OCI-LY1 (cell line): ENCODE data around the gene LBX2.

Source experiments
- H2AFZ ChIP-seq: fragments of 200-600 bp; sonication (generic), shearing (Covaris generic); 2 replicates; pipeline ENCODE4 v1.6.0; 2014; ENCODE audit warnings: antibody characterized with exemption, mild to moderate bottlenecking, low read length
- H3F3A ChIP-seq: fragments of 200-600 bp; sonication (generic), shearing (Covaris generic); 2 replicates; pipeline ENCODE4 v1.6.0; 2014; ENCODE audit warnings: mild to moderate bottlenecking, antibody characterized with exemption, low read length, moderate library complexity; ENCODE audit not compliant: insufficient read depth
- H3K27ac ChIP-seq: fragments of 200-600 bp; sonication (generic); 2 replicates; pipeline ENCODE4 v1.5.1; 2014; ENCODE audit warnings: low read length, mixed run types, mild to moderate bottlenecking, low read depth; ENCODE audit not compliant: poor library complexity, severe bottlenecking
- H3K27me3 ChIP-seq: fragments of 200-600 bp; sonication (generic); 2 replicates; pipeline ENCODE4 v1.6.0; 2014; ENCODE audit warnings: antibody characterized with exemption, mild to moderate bottlenecking, low read length, moderate library complexity; ENCODE audit not compliant: insufficient read depth
- H3K36me3 ChIP-seq: fragments of 200-600 bp; sonication (generic); 2 replicates; pipeline ENCODE4 v1.6.1; 2014; ENCODE audit warnings: mild to moderate bottlenecking, antibody characterized with exemption, low read length, moderate library complexity, mixed read lengths; ENCODE audit not compliant: insufficient read depth
- H3K4me1 ChIP-seq: fragments of 200-600 bp; sonication (generic); 2 replicates; pipeline ENCODE4 v1.5.1; 2014; ENCODE audit warnings: mild to moderate bottlenecking, low read length, moderate library complexity; ENCODE audit not compliant: insufficient read depth, severe bottlenecking
- H3K4me2 ChIP-seq: fragments of 200-600 bp; sonication (generic), shearing (Covaris generic); 2 replicates; pipeline ENCODE4 v1.6.1; 2014; ENCODE audit warnings: low read length
- H3K4me3 ChIP-seq: fragments of 200-600 bp; sonication (generic); 2 replicates; pipeline ENCODE4 v1.5.1; 2014; ENCODE audit warnings: low read length, low read depth, mild to moderate bottlenecking, mixed read lengths; ENCODE audit not compliant: poor library complexity, severe bottlenecking
- H3K79me2 ChIP-seq: fragments of 200-600 bp; shearing (Covaris generic); 2 replicates; pipeline ENCODE4 v1.6.1; 2016; ENCODE audit warnings: mixed run types, low read length, mixed read lengths; ENCODE audit not compliant: insufficient read depth
- H3K9ac ChIP-seq: fragments of 200-600 bp; sonication (generic), shearing (Covaris generic); 2 replicates; pipeline ENCODE4 v1.6.1; 2014; ENCODE audit warnings: mild to moderate bottlenecking, low read length, mixed read lengths
- H3K9me2 ChIP-seq: fragments of 200-600 bp; sonication (generic), shearing (Covaris generic); 2 replicates; pipeline ENCODE4 v1.6.1; 2014; ENCODE audit warnings: low read depth, mild to moderate bottlenecking, low read length, mixed read lengths
- H3K9me3 ChIP-seq: fragments of 200-600 bp; shearing (Covaris generic); 2 replicates; pipeline ENCODE4 v1.6.1; 2014; ENCODE audit warnings: low read length, mixed read lengths
- H4K20me1 ChIP-seq: fragments of 200-600 bp; sonication (generic), shearing (Covaris generic); 2 replicates; pipeline ENCODE4 v1.6.0; 2016; ENCODE audit warnings: mild to moderate bottlenecking, low read length; ENCODE audit not compliant: insufficient read depth
- EZH2 ChIP-seq: fragments of 200-600 bp; sonication (generic), shearing (Covaris generic); IDR thresholded peaks from 2 replicates; pipeline ENCODE4 v1.8.0; 2017; ENCODE audit warnings: borderline replicate concordance, mixed run types, mild to moderate bottlenecking, antibody characterized with exemption, low read length, moderate library complexity, mixed read lengths
- TF ChIP-seq, protein P1 (sequence below): fragments of 200-600 bp; sonication (generic), shearing (Covaris generic); IDR thresholded peaks from 2 replicates; pipeline ENCODE4 v1.5.1; 2017; ENCODE audit warnings: mild to moderate bottlenecking, antibody characterized with exemption, low read length, moderate library complexity, mixed read lengths

The LBX2 gene, protein sequence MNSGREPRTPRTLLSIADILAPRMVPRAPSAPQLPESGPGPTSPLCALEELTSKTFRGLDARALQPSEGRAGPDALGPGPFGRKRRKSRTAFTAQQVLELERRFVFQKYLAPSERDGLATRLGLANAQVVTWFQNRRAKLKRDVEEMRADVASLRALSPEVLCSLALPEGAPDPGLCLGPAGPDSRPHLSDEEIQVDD

DNA sequence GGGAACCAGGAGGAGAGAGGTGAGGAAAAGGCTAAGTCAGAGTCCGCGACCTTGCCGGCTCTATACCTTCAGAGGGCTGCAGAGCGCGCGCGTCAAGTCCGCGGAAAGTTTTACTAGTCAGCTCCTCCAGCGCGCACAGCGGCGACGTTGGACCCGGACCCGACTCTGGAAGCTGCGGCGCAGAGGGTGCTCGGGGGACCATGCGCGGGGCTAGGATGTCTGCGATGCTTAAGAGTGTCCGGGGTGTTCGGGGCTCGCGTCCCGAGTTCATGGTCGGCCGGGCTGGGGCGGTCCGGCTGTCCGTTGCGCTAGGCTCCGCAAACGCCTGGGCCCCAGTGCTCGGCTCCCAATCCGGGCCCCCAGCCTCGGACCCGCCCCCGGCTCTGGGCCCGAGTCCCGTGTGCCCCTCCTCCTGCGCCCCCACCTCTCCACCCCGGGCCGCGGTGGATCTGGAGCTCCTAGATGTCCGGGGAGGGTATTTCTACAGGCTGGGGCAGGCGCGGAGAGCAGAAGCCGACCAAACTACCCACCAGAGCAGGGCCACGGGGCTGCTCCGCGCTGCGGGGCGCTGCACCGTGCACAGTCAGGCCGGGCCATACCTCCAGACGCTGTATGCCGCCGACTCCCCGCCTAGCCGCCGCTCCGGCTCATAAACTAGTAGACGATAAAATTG is at the start of gene LBX2:
LBX2 (minus strand) TSS at position 337 of the 673 bp plus-strand sequence; CDS start at position 271, 66 bp downstream.
- H3K4me3 ChIP-seq: peak within 1 kb of the TSS; percentile 45
- H3K36me3 ChIP-seq: no peaks in the 10 kb centered on the region; the same call in 1 of the 2 replicates
- H4K20me1 ChIP-seq: no peaks in the 10 kb centered on the region
- no peak within 1 kb of the TSS for H2AFZ ChIP-seq
- TF ChIP-seq, protein P1, sequence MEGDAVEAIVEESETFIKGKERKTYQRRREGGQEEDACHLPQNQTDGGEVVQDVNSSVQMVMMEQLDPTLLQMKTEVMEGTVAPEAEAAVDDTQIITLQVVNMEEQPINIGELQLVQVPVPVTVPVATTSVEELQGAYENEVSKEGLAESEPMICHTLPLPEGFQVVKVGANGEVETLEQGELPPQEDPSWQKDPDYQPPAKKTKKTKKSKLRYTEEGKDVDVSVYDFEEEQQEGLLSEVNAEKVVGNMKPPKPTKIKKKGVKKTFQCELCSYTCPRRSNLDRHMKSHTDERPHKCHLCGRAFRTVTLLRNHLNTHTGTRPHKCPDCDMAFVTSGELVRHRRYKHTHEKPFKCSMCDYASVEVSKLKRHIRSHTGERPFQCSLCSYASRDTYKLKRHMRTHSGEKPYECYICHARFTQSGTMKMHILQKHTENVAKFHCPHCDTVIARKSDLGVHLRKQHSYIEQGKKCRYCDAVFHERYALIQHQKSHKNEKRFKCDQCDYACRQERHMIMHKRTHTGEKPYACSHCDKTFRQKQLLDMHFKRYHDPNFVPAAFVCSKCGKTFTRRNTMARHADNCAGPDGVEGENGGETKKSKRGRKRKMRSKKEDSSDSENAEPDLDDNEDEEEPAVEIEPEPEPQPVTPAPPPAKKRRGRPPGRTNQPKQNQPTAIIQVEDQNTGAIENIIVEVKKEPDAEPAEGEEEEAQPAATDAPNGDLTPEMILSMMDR: no peak
- TF ChIP-seq EZH2: no peak
- H3F3A ChIP-seq: no peaks in the 10 kb centered on the region
- H3K9me3 ChIP-seq: no peaks in the 10 kb centered on the region
- H3K27ac ChIP-seq: no peak within 1 kb of the TSS
- H3K4me2 ChIP-seq: peak within 1 kb of the TSS; percentile 60; the same call in 1 of the 2 replicates
- peaks cover 15% of the 10 kb centered on the region for H3K4me1 ChIP-seq
- H3K9ac ChIP-seq: no peak within 1 kb of the TSS
- no peaks in the 10 kb centered on the region for H3K79me2 ChIP-seq
- H3K9me2 ChIP-seq: no peaks in the 10 kb centered on the region
- peaks cover 25% of the 10 kb centered on the region; the same call in 1 of the 2 replicates for H3K27me3 ChIP-seq

DNA sequence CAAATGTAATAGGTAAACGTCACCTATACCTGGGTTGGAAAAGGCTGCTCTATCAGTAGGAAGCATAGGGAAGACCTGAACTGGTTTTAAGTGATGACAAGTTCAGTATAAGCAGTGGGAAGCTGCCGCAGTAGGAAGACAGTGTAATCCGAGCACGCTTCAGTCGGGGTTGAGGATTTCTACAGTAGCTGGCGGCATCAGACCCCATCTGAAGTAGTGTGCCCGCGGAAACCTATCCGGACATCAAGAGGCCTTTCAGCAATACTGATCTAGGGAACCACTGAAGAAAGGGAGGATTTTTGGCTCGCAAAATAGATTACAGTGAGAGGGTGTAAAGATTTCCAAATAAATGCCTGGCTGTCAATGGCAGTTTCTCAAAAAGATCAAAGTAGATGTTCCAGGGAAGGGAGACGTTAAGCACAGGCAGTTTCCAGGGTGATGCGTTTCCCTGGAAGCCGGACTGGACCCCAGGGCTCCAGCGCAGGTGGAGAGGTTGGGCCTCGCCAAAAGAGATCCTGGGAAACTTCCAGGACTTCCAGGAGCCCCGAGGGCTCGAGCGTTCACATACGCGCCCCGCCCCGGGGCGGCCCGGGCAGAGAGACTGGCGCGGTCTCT is 49.0 kb upstream of the LBX2 start:
- Histone ChIP-seq H2AFZ (no peak overlapping the region), H3K4me2 (no peak overlapping the region), H3K27ac (no peak overlapping the region), H3K27me3 (peaks cover 13% of the 10 kb centered on the region), H3K9me2 (no peaks in the 10 kb centered on the region), H3F3A (no peaks in the 10 kb centered on the region), H3K36me3 (no peaks in the 10 kb centered on the region), H3K4me1 (peaks cover 3% of the 10 kb centered on the region), H3K9ac (no peak overlapping the region), H3K9me3 (no peaks in the 10 kb centered on the region), H4K20me1 (no peaks in the 10 kb centered on the region), H3K4me3 (no peak overlapping the region), H3K79me2 (no peaks in the 10 kb centered on the region)
- TF ChIP-seq, protein P1: no peak
- no peak for TF ChIP-seq EZH2

DNA sequence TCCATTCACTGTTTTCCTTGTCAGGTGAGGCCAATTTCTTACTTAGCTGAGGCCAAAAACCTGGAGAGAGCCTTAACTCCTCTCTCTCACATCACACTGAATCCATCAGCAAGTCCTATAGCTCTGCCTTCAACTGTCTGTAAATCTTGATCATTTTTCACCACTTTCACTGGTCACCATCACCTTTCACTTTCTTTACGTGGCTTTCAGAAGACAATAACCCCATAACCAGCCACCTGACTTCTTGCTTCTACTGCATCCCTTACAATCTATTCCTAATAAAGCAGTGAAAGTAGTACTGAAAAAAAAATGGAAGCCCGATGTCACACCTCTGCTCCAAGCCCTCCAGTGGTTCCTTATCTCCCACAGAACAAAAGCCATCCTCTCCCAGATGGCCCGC is 46.6 kb upstream of the LBX2 start:
- Histone ChIP-seq H3K79me2 (no peaks in the 10 kb centered on the region), H3K4me2 (no peak overlapping the region), H2AFZ (no peak overlapping the region), H3K27ac (no peak overlapping the region), H3K4me1 (no peaks in the 10 kb centered on the region), H3K4me3 (no peak overlapping the region), H3K27me3 (peaks cover 13% of the 10 kb centered on the region), H3K9ac (no peak overlapping the region), H3F3A (no peaks in the 10 kb centered on the region), H3K9me3 (no peaks in the 10 kb centered on the region), H3K9me2 (no peaks in the 10 kb centered on the region), H4K20me1 (no peaks in the 10 kb centered on the region), H3K36me3 (no peaks in the 10 kb centered on the region)
- TF ChIP-seq, protein P1: no peak
- no peak for TF ChIP-seq EZH2
